Measurements from ENCODE around the gene SMU1. TPM values are rescaled to one million over a fixed set of nuclear protein-coding genes. Genes with fewer than 3 reads are reported as not detected.

SMU1 gene
- total RNA-seq, 2 donors from 2014 or later, result 25.0 to 28.7 TPM

DNA sequence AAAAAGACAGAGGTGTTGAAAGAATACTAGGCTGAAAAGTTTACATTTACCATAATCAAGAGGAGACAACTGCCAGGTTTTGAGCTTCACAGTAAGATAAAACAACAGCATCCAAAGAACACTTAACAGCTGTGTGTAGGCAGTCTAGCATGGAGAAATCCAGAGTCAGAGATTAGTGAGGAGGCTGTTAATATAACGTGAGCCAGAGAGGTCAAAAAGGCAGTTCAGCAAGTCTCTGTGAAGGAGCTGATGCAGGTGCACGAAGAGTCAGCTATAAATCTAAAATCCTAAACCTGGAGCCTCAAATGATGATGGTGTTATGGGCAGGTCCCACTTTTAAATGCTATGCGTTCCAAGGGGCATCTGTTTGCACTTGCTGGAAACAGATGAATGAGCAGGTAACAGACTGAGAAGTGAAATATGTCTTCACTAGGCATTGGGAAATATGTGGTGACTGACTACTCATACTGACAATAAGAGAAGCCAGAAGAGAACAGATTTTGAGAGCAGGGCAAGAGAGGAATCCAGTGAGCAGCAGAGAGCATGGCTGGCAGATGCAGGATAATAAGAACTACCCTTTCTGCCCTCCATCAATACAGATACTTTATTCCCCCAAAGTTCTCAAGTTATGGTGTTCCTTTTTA lies 83.8 kb downstream of the SMU1 start:
- no peaks in the 10 kb centered on the region for H3K9me3 ChIP-seq (ENCODE audit: control insufficient read depth, low read length)
- Mint-ChIP-seq H3K4me3 (no peak overlapping the region), H3K27me3 (ENCODE audit: insufficient read depth) (no peaks in the 10 kb centered on the region), H3K9me3 (no peaks in the 10 kb centered on the region), H3K4me1 (peaks cover 2% of the 10 kb centered on the region), H3K36me3 (ENCODE audit: low read depth) (peaks cover 37% of the 10 kb centered on the region), H3K27ac (no peak overlapping the region)
- no peak for DNase-seq
- H3K27ac ChIP-seq (ENCODE audit: low read depth, low read length), result no peak overlapping the region
- H3K27me3 ChIP-seq (ENCODE audit: control insufficient read depth, insufficient read depth, low read length, poor library complexity, severe bottlenecking), result no peaks in the 10 kb centered on the region
- H3K36me3 ChIP-seq (ENCODE audit: control insufficient read depth, insufficient read depth, low read length), result peaks cover 39% of the 10 kb centered on the region
- TF ChIP-seq, protein P1, sequence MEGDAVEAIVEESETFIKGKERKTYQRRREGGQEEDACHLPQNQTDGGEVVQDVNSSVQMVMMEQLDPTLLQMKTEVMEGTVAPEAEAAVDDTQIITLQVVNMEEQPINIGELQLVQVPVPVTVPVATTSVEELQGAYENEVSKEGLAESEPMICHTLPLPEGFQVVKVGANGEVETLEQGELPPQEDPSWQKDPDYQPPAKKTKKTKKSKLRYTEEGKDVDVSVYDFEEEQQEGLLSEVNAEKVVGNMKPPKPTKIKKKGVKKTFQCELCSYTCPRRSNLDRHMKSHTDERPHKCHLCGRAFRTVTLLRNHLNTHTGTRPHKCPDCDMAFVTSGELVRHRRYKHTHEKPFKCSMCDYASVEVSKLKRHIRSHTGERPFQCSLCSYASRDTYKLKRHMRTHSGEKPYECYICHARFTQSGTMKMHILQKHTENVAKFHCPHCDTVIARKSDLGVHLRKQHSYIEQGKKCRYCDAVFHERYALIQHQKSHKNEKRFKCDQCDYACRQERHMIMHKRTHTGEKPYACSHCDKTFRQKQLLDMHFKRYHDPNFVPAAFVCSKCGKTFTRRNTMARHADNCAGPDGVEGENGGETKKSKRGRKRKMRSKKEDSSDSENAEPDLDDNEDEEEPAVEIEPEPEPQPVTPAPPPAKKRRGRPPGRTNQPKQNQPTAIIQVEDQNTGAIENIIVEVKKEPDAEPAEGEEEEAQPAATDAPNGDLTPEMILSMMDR (conservative IDR thresholded peaks at IDR 0.05), result no peak
- H3K9ac ChIP-seq (ENCODE audit: extremely low read depth, low read length, poor library complexity, severe bottlenecking), result no peak overlapping the region
- no peaks in the 10 kb centered on the region for H3K4me1 ChIP-seq (ENCODE audit: control insufficient read depth, insufficient read depth, low read length)
- no peak overlapping the region for H3K4me3 ChIP-seq (ENCODE audit: low read length)
- WGBS, 2 experiments (ENCODE audit: insufficient coverage in 1 of 2, insufficient read length in 1 of 2), result 91 to 95% methylated on average over 3 of the region's 3 CpGs

DNA sequence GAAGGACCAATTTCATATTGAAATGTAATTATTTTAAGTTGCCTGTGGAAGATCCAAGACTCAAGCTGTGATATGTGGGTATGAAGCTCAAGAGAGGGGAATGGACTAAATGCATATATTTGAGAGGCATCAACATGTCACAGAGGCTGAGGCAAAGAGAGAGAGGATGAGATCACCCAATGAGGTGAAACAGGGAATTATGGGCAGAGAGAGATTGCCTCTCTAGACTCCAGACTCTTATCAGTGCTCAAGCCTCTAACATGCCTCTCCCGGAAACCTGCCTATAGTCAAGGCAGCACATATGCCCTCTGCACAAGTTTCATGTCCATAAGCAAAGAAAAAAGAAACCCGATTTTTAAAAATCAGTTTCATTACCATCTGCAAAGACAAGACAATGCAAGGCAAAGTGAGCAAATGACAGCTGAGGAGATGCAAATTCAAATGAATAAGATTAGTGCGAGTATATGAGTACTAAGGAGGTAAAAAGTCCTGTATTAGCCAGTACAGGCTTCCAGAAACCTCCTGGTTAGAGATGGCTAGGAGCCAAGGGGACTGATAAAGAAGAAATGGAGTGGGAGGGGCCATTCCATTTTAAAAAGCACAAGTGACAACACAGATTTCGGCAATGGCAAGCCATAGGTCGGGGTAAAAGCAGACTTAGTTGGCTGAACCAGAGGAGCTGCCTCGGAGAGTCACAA lies 84.4 kb downstream of the SMU1 start:
- 88 to 98% methylated on average over 4 to 6 of the region's 6 CpGs for WGBS, 2 experiments (ENCODE audit: insufficient coverage in 1 of 2, insufficient read length in 1 of 2)
- TF ChIP-seq, protein P1 (conservative IDR thresholded peaks at IDR 0.05), result no peak
- no peak for DNase-seq
- H3K9ac ChIP-seq (ENCODE audit: extremely low read depth, low read length, poor library complexity, severe bottlenecking), result no peak overlapping the region
- H3K27ac ChIP-seq (ENCODE audit: low read depth, low read length), result no peak overlapping the region
- H3K4me1 ChIP-seq (ENCODE audit: control insufficient read depth, insufficient read depth, low read length), result no peaks in the 10 kb centered on the region
- no peak overlapping the region for H3K4me3 ChIP-seq (ENCODE audit: low read length)
- Mint-ChIP-seq H3K27me3 (ENCODE audit: insufficient read depth) (no peaks in the 10 kb centered on the region), H3K4me3 (no peak overlapping the region), H3K27ac (no peak overlapping the region), H3K36me3 (ENCODE audit: low read depth) (peaks cover 39% of the 10 kb centered on the region), H3K9me3 (no peaks in the 10 kb centered on the region), H3K4me1 (no peaks in the 10 kb centered on the region)
- H3K9me3 ChIP-seq (ENCODE audit: control insufficient read depth, low read length), result no peaks in the 10 kb centered on the region
- no peaks in the 10 kb centered on the region for H3K27me3 ChIP-seq (ENCODE audit: control insufficient read depth, insufficient read depth, low read length, poor library complexity, severe bottlenecking)
- H3K36me3 ChIP-seq (ENCODE audit: control insufficient read depth, insufficient read depth, low read length), result peaks cover 42% of the 10 kb centered on the region

Other genes with a start within 250 kb of the SMU1 start
- gene APTX, start 75.0 kb downstream of the SMU1 start, total RNA-seq, result 10 to 100 TPM; 49.0 to 72.6 TPM
- gene DNAJA1, start 51.4 kb downstream of the SMU1 start, total RNA-seq, result 100 to 1,000 TPM; 139 to 172 TPM
- gene B4GALT1, start 90.7 kb upstream of the SMU1 start, total RNA-seq, result 10 to 100 TPM; 62.9 to 92.6 TPM
- 1 to 10 TPM; 1.3 to 1.4 TPM for gene SPINK4, start 163.5 kb upstream of the SMU1 start, total RNA-seq
- gene BAG1, start 188.0 kb upstream of the SMU1 start, total RNA-seq, result 10 to 100 TPM; 38.7 to 39.9 TPM
- 10 to 100 TPM; 62.9 to 80.2 TPM for gene CHMP5, start 188.4 kb upstream of the SMU1 start, total RNA-seq
- 10 to 100 TPM; 23.1 to 24.0 TPM for gene NFX1, start 213.8 kb upstream of the SMU1 start, total RNA-seq